ENCODE data around the gene SLC9A9. TPM values are rescaled to one million over a fixed set of nuclear protein-coding genes. Genes with fewer than 3 reads are reported as not detected.

Gene SLC9A9
- polyA plus RNA-seq, 1 donor (not counting 4 experiments of a cell fraction or from before 2014, with no cell fraction given) = 5.2 TPM

- TF ChIP-seq EZH2 (IDR thresholded peaks at IDR 0.05; ENCODE audit: low read length) (no peak), CTCF (optimal IDR thresholded peaks at IDR 0.05 in 1 of 3, IDR thresholded peaks at IDR 0.05 in 1 of 3, conservative IDR thresholded peaks at IDR 0.05 in 1 of 3; ENCODE audit: extremely low read depth in 1 of 3, insufficient read depth in 2 of 3, low read length in 3 of 3) (no peak)
- H3K4me3 ChIP-seq (ENCODE audit: control insufficient read depth in 2 of 3, extremely low read depth in 1 of 3, insufficient read depth in 2 of 3, low read depth in 1 of 3, low read length in 3 of 3) = no peak overlapping the region
- FAIRE-seq (no peak), DNase-seq (ENCODE audit: low read depth, low spot score) (no peak)
- H2AFZ ChIP-seq (ENCODE audit: control insufficient read depth, low read length) = no peak overlapping the region
- H4K20me1 ChIP-seq (ENCODE audit: control insufficient read depth, extremely low read depth, insufficient read depth, low read length) = no peaks in the 10 kb centered on the region
- H3K9ac ChIP-seq (ENCODE audit: control insufficient read depth, extremely low read depth, insufficient read depth, low read length) = no peak overlapping the region
- no peak overlapping the region for H3K4me2 ChIP-seq (ENCODE audit: control insufficient read depth, extremely low read depth, insufficient read depth, low read depth, low read length)
- no peaks in the 10 kb centered on the region for H3K36me3 ChIP-seq (ENCODE audit: control insufficient read depth in 2 of 2, extremely low read depth in 1 of 2, insufficient read depth in 2 of 2, low read length in 2 of 2)
- H3K4me1 ChIP-seq (ENCODE audit: control insufficient read depth, extremely low read depth, insufficient read depth, low read length) = no peaks in the 10 kb centered on the region
- H3K27ac ChIP-seq (ENCODE audit: control insufficient read depth, insufficient read depth, low read length) = no peak overlapping the region
- no peaks in the 10 kb centered on the region for H3K79me2 ChIP-seq (ENCODE audit: control insufficient read depth, insufficient read depth, low read length)
- H3K9me1 ChIP-seq (ENCODE audit: control insufficient read depth, extremely low read depth, insufficient read depth, low read length) = no peaks in the 10 kb centered on the region
- no peaks in the 10 kb centered on the region for H3K9me3 ChIP-seq (ENCODE audit: control insufficient read depth, low read depth, low read length)
- dilution Hi-C loops (cut with MboI; ENCODE audit: extremely low pct_ligation_motif_present, low sequenced_read_pairs) = no loop called here
- no peaks in the 10 kb centered on the region for H3K27me3 ChIP-seq (ENCODE audit: control insufficient read depth, extremely low read depth, insufficient read depth, low read length)
Observed at GRCh38 chr3:143243686-143244085, 604.6 kb downstream of the SLC9A9 start.

GRCh38 chr3:143242691-143243090, 605.6 kb downstream of the SLC9A9 start:
- Histone ChIP-seq H3K4me2 (ENCODE audit: control insufficient read depth, extremely low read depth, insufficient read depth, low read depth, low read length) (no peak overlapping the region), H3K4me1 (ENCODE audit: control insufficient read depth, extremely low read depth, insufficient read depth, low read length) (no peaks in the 10 kb centered on the region), H3K27me3 (ENCODE audit: control insufficient read depth, extremely low read depth, insufficient read depth, low read length) (no peaks in the 10 kb centered on the region), H3K79me2 (ENCODE audit: control insufficient read depth, insufficient read depth, low read length) (no peaks in the 10 kb centered on the region), H3K9me3 (ENCODE audit: control insufficient read depth, low read depth, low read length) (no peaks in the 10 kb centered on the region), H3K27ac (ENCODE audit: control insufficient read depth, insufficient read depth, low read length) (no peak overlapping the region), H2AFZ (ENCODE audit: control insufficient read depth, low read length) (no peak overlapping the region), H3K36me3 (ENCODE audit: control insufficient read depth in 2 of 2, extremely low read depth in 1 of 2, insufficient read depth in 2 of 2, low read length in 2 of 2) (no peaks in the 10 kb centered on the region), H3K9me1 (ENCODE audit: control insufficient read depth, extremely low read depth, insufficient read depth, low read length) (no peaks in the 10 kb centered on the region), H3K4me3 (ENCODE audit: control insufficient read depth in 2 of 3, extremely low read depth in 1 of 3, insufficient read depth in 2 of 3, low read depth in 1 of 3, low read length in 3 of 3) (no peak overlapping the region), H4K20me1 (ENCODE audit: control insufficient read depth, extremely low read depth, insufficient read depth, low read length) (no peaks in the 10 kb centered on the region), H3K9ac (ENCODE audit: control insufficient read depth, extremely low read depth, insufficient read depth, low read length) (no peak overlapping the region)
- DNase-seq (ENCODE audit: low read depth, low spot score) (no peak), FAIRE-seq (no peak)
- dilution Hi-C loops (cut with MboI; ENCODE audit: extremely low pct_ligation_motif_present, low sequenced_read_pairs) = no loop called here
- no peak for TF ChIP-seq EZH2 (IDR thresholded peaks at IDR 0.05; ENCODE audit: low read length)
- TF ChIP-seq CTCF (optimal IDR thresholded peaks at IDR 0.05 in 1 of 3, IDR thresholded peaks at IDR 0.05 in 1 of 3, conservative IDR thresholded peaks at IDR 0.05 in 1 of 3; ENCODE audit: extremely low read depth in 1 of 3, insufficient read depth in 2 of 3, low read length in 3 of 3) = no peak

All from keratinocyte (primary cell).